Activated CD8-positive, alpha-beta memory T cell treated with anti-CD3 and anti-CD28 coated beads, Interleukin-2, amount 50 U/mL, for 48 hours (primary cell): ENCODE measurements around the gene SERBP1.
A peak's percentile ranks its signal among the peaks of the same experiment; 100 is the strongest.

Experiments used
- DNase-seq: peaks from one replicate; pipeline ENCODE4 v3.0.0-alpha.2; 2020

Gene SERBP1

DNA sequence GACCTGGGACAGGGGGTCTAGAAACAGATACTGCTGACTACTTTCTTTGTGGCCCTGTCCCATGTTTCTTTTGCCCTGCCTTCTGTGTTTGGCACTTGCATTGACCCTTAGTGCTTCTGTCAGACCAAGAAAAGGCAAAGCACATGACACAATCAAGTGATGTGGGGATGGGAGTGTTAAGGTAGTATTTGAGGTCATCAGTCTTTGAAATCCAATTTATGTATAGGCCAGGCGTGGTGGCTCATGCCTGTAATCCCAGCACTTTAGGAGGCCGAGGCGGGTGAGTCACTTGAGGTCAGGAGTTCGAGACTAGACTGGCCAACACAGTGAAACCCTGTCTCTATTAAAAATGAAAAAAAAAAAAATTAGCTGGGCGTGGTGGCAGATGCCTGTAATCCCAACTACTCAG, 26.0 kb downstream of the SERBP1 start:
- DNase-seq = no peak

DNA sequence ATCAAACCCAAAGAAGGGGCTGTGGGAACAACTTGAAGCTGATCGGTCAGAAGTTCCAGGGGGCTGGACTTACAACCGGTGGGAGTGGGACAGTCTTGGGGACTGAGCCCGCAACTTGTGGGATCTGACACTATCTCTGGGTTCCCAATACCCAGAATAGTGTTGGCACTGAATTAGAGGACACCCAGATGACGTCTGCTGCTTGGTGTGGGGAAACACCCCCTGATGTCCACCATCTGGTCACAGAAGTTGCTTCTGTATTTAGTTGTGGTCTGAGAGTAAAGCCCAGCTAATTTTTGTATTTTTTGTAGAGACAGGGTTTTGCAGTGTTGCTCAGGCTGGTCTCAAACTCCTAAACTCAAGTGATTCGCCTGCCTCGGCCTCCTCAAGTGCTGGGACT, 28.8 kb downstream of the SERBP1 start:
- DNase-seq = no peak

DNA sequence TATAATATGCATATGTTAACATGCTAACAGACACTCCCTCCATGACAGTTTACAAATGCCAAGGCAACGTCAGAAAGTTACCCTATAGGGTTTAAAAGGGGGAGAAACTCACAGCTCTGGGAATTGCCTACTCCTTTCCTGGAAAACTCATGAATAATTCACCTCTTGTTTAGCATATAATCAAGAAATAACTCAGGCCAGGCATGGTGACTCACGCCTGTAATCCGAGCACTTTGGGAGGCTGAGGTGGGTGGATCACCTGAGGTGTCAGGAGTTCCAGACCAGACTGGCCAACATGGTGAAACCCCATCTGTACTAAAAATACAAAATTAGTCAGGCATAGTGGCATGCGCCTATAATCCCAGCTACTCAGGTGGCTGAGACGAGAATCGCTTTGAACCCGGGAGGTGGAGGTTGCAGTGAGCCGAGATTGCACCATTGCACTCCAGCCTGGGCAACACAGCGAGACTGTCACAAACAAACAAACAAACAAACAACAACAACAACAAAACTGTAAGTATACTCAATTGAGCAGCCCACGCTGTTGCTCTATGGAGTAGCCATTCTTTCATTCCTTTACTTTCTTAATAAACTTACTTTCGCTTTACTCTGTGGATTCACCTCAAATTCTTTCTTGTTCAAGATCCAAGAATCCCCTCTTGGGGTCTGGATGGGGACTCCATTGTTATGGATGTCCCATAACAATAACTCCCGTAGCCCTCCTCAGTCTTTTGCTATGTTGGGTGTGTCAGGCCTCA, 30.0 kb downstream of the SERBP1 start:
- DNase-seq = peak; percentile 72

DNA sequence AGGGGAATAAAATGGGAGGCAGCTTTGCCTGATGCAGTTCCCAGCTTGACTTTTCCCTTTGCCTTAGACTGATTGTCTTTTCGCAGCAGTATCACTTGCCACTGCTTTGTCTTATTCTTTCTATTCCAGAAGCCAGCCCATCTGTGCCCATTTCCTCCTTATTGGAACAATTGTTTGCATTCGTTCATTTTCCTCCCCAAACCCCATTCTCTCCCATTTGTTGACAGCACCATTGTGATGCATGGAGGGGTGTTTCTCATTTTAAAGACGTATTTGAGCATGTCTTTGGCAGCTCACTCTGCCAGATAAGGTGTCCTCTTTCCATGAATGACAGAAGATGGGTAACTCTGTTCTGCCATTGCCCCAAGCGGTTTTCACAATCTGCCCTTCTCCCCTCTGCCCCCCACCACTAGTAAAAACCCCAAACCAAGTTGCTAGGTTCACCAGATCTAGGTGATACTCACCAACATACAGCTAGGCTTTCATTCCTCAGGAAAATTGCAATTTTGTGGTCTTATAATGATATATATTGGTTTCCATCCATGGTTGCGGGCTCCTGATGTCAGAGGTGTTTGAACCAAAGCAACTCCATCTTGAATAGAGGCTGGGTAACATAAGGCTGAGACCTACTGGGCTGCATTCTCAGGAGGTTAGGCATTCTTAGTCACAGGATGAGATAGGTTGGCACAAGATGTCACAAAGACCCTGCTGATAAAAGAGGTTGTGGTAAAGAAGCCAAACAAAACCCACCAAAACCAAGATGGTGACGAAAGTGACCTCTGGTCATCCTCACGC, 30.8 kb downstream of the SERBP1 start:
- peak; percentile 44 for DNase-seq

DNA sequence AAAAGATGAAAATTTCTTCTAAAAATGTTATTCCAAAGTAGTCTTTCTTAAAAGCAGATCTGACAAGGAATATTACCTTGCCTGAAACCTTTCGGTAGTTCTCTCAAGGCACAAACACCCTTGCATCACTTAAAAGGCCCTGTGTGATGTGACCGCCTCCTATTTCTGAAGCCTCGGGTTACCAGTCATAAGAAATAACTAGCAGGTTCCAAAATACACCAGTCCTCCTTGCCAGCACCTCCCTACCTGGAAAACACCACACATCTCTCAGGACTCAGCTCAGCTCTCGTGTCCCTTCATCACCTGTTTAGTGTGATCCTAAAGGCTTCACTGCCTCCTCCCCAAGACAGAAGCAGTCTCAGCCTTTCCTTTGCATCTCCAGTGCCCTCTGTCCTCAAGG, 35.7 kb downstream of the SERBP1 start:
- DNase-seq = no peak

DNA sequence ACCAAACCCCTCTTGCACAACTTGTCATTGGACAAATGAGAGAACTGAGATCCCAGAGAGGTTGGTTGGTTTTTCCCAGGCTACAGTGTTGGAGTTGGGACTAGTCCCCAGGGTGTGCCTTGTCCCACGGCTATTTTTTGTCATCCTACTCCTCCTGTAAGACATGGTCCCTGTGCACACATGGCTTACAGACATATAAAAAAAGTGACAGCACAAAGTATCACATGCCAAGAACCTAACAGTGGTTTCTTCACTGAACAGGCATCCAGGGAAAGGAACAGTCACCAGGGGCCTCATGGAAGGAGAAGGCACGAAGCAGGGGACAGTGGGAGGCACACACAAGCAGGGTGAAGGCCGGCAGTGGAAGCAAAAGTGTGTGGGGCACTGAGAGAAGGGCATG, 36.5 kb downstream of the SERBP1 start:
- DNase-seq = no peak

DNA sequence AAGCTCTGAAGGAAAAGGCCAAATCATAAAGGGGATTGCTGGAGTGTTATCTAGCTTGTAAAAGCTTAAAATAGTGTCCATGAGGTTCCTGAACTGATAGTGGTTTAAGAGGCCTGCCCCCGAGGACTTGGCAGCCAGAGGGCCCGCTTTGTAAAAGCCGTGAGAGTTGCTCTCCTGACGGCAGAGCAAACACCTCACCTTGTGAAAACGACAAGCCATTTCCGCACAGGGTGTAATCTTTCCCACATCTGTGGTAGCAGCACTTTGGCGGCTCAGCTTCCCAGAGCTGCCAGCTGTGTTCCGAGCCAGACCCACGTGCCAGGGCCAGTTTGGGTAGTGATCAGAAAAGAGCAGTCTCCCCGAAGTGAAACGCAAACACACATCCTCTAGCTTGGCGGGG, 37.0 kb downstream of the SERBP1 start:
- no peak for DNase-seq

DNA sequence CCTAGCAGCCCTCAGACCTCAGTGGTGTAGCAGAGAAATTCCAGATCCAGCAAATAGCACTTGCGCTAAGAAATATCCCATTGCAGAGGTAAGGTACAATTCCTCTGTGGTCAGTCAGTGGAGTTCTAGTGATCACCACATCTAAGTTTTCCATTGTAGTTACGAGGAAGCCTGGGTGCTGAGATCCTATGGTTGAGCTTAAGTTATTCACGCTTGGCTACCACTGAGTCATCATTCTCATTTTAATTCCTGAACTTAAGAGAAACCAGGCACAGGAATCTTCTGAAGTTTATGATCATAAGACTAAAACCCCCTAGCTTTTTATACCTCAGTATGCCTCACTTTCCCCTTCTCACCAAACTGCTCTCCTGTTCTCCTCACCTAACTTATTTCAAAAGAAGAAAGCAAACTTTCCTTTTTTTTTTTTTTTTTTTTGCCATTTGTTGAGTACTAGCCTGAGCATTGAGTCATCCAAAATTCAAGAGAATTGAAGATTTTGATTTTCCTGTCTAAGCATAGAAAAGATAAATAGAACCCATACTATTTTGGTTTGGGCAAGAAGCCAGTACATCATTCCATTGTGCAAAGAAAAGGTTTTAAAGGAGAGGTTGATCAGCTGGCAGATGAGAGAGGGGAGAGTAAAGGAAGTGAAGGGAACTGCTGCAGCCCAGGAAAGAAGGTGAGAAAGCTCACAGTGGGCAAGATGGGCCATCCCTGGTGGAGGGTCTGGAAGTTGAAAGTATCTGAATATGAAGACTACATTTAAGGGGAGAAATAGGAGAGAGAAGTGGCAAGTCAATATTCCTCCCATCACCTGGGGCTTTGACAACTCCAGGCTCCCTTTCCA, 39.9 kb downstream of the SERBP1 start:
- no peak for DNase-seq

DNA sequence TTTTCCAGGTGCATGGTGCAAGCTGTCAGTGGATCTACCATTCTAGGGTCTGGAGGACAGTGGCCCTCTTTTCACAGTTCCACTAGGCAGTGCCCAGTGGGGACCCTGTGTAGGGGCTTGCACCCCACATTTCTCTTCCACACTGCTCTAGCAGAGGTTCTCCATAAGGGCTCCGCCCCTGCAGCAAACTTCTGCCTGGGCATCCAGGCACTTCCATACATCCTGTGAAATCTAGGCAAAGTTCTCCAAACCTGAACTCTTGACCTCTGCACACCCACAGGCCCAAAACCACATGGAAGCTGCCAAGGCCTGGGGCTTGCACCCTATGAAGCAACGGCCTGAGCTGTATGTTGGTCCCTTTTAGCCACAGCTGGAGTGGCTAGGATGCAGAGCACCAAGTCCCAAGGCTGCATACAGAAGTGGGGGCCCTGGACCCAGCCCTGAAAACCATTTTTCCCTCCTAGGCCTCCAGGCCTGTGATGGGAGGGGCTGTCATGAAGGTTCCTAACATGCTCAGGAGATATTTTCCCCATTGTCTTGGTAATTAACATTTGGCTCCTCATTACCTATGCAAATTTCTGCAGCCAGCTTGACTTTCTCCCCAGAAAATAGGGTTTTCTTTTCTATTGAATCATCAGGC, 46.1 kb downstream of the SERBP1 start:
- DNase-seq = no peak

DNA sequence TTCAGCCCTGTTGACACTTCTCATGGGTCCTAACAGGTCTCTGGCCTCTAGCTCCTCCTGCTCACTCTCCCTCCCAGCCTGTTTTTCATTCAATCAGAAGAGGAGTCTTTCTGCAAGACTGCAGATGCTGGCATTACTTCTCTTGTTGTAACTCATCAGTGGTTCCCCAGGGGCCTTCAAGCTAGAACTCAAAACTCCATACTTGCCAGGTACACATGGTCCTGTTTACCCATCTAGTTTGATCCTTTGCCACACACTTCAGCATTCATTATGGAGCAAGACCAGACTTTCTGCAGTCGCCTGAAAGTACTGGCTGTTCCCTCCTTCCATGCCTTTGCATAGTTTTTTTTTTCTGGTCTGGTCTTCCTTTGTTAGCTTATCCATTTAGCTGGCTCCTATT, 47.9 kb downstream of the SERBP1 start:
- no peak for DNase-seq

DNA sequence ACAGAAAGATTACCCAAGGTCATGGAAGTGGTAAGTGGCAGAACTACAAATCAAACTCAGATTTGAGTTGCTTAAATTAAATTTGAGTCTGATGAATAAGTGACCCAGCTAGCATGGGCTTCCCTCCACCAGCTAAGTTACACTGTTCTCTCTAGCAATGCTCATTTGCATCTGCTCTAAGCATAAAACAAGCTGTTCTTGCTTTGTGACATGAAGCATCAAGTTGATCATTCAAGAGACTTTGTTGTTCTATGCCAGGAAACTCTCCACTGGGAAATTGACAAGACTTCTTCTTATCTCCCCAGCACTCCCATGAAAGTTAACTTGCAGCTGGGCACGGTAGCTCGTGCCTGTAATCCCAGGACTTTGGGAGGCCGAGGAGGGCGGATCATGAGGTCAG, 49.0 kb downstream of the SERBP1 start:
- no peak for DNase-seq

DNA sequence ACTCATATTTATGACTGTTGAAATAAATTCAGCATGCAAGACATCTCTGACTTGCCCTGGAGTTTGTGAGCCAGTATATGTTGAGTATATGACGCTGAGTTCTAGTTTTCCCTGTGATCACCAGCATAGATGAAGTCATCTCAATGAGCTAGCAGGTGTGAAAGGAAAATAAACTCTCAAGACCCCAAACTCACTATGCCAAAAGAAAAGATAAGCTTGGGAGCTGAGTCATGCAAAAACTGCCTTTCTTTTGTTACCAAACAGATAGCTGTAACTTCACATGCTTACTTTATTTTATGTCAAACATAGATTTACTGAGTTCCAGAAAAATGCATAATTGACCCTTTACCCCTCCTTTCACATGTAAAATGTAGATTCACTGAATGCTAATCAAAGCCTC, 52.9 kb downstream of the SERBP1 start:
- DNase-seq = no peak

DNA sequence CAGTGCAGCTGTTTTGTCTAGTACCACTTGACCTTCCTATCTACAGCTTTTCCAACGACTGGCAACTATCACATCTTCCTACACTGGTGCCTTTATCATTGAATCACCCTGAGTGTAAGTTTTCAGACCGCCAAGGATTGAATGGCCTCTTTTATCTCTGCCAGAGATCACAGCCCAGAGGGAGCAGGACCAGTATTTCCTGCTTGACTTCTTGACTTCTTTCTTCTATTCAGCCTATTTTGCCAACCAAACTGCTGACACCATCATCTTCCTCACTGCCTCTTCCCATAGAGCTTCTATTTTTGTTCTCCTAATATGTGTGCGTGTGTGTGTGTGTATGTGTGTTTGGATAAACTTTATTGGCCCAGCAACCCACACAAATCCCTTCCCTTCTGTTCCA, 53.8 kb downstream of the SERBP1 start:
- DNase-seq = no peak

DNA sequence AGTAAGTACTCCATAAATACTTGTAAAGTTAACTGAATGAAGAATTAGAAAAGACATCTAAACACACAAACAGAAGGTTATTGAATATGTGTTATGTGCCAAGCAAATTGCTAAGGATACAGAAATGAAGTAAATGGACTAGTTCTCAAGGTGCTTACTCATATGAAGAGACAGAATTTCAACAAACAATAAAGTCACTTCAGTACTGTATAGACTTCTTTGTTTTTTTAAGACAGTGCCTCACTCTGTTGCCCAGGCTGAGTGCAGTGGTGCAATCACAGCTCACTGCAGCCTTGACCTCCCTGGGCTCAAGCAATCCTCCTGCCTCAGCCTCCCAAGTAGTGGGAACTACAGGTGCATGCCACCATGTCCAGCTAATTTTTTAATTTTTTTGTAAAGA, 57.3 kb downstream of the SERBP1 start:
- DNase-seq = no peak

DNA sequence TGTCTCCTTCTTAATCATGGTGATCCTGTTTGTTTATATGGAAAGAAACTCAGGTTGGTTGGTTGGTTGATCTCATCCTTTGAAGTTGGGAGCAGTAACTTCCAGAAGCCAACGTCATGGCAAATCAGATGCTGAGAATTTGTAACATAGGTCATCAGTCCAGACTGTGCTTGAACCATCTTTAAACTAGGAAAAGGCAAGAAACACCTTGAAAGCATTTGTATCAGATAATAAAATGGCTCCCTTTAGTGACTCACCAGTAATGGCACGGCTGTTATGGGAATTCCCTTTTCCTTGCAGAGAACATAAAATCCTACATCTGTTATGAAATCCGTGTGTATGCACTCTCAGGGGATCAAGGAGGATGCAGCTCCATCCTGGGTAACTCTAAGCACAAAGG, 58.1 kb downstream of the SERBP1 start:
- no peak for DNase-seq

DNA sequence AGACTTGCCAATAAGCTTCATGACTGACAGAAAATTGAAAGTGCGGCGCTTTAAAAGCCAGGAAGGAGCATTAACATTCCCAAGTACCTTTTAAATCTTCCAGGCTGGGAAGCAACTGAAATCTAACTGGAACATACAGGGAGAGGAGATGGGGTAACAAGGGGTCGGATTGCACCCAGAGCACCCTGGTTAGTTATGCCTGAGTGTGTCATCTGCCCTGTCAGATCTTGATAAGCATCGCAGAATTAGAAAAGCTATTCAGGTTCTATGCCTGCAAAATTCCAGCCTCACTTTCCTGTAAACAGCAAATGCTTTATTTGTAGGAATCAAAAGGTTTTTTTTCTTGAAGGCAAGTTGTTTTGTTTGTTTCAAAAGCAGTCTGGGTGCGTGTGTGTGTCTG, 58.5 kb downstream of the SERBP1 start:
- DNase-seq = no peak

DNA sequence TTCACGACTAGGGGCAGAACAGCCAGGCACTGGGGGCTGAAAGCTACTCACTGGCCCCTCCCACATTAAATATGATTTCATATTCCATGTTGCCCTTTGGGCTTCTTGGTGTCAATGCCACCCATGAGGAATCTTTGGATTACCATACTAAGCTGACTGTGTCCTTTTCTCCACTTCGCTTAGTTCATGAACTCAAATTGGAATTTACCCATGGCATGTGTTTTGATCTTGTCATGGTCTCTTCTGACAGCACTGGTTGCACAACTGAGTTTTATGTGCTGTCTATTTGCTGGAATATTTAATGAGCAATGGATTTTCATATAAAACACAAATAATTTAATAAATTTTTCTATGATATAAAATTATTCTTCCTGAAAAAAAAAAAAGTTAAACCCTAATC, 59.2 kb downstream of the SERBP1 start:
- DNase-seq = no peak

DNA sequence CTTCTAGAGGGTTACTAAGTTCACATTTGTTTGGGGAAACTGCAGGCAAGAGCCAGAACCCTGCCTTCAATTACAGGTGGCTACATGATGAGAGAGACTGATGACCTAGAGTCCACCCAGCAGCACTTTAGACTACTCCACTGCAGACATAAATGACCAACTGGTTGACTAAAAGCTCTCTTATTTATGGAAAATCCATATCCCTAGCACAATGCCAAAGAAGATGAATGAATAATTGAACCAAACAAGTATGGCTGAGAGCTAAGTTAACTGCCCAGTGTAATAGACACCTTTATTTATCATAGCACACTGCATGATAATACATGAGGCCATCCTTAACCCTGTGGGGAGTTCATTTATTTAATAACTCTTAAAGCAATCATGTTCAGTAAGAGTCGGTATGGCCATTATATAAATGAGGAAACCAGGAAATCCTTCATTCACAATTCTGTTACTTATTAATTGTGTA, 62.1 kb downstream of the SERBP1 start:
- no peak for DNase-seq

DNA sequence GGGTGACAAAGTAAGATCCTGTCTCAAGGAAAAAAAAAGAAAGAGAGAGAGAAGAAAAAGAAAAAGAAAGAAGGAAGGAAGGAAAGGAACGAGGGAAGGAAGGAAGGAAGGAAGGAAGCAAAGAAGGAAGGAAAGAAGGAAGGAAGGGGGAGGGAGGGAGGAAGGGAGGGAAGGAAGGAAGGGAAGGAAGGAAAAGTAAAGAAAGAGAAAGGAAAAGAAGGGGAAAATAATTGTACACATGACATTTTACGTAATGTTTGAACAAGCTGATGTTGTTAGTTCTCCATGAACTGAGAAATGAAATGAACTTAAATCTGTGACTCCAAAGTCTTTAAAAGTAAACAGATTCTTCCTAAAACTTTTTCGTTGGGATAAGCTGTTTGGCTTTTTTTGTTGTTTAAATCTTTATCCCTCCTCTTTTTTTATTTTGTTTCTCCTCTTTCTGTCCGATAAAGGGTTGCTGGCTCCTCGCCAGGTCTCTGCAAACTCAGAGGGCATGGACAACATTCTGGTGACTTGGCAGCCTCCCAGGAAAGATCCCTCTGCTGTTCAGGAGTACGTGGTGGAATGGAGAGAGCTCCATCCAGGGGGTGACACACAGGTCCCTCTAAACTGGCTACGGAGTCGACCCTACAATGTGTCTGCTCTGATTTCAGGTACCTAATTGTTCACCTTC, 62.7 kb downstream of the SERBP1 start:
- no peak for DNase-seq

DNA sequence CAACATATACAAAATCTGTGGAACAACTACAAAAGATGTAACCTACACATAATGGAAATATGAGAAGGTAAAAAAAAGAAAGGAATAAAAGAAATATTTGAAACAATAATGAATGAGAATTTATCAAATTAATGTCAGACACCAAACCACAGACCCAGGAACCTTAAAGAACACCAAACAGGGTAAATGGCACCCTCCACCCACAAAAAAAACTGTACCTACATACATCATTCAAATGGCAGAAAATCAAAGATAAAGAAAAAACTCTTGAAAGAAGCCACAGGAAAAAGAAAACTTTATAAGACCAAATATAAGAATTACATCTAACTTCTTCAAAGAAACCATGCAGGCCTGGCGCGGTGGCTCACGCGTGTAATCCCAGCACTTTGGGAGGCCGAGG, 68.6 kb downstream of the SERBP1 start:
- no peak for DNase-seq

DNA sequence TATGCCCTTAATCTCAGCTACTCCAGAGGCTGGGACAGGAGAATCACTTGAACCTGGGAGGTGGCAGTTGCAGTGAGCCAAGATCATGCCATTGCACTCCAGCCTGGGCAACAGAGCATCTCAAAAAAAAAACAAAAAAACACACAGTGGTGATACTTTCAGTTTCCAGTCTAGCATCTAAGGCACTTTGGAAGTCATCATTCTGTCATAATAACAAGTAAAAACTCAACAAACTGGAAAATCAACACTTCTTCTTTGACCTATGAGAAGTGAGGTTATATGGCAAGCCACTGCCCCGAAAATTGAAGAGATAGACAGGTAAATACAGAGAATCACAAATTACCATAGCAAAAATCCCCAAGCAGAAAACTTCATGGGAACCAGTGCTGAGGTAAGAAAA, 70.6 kb downstream of the SERBP1 start:
- DNase-seq = no peak
